Right ventricle myocardium inferior (tissue), 1 donor: ENCODE data around the gene RNF2. TPM values are rescaled to one million over a fixed set of nuclear protein-coding genes. Genes with fewer than 3 reads are reported as not detected.

Source experiments
- ATAC-seq: fragments of 200-7000 bp; cut with Tn5 transposase; one replicate; pipeline ENCODE4 v1.9.1; 2020; ENCODE audit warnings: mild to moderate bottlenecking, moderate library complexity
- DNase-seq: peaks from one replicate; pipeline ENCODE4 v3.0.0; 2021; ENCODE audit errors: missing footprints
- intact Hi-C: fragments of 100-400 bp; cut with DNase I; formaldehyde crosslinking; loops from one replicate; pipeline ENCODE4 v1.11.0; 2022
- total RNA-seq: library from RNA; stranded (reverse); fragmentation: NEBNext Ultra II Directional; extraction: Animal tissue kit (Norgen Biotek cat#: 25700); gene quantifications from one replicate; pipeline ENCODE4 v1.2.1, GENCODE V29; 2021
- donor health status: DM: no; HTN: yes; CAD: no; lungs with severe emphysema.

The RNF2 gene
- total RNA-seq, 1 donor from 2014 or later = 13.3 TPM

GRCh38 chr1:185077374-185077773, 32.0 kb downstream of the RNF2 start:
- intact Hi-C loops = no loop called here
- DNase-seq (no peak), ATAC-seq (no peak)

GRCh38 chr1:185080422-185080821, 35.1 kb downstream of the RNF2 start:
- intact Hi-C loops = no loop called here
- DNase-seq (no peak), ATAC-seq (no peak)

GRCh38 chr1:185083818-185084217, 38.5 kb downstream of the RNF2 start:
- DNase-seq (no peak), ATAC-seq (no peak)
- intact Hi-C loops = no loop called here

GRCh38 chr1:185087101-185087500, 41.7 kb downstream of the RNF2 start:
- intact Hi-C loops = no loop called here
- ATAC-seq (no peak), DNase-seq (no peak)

- intact Hi-C loops = no loop called here
- DNase-seq = no peak
- no peak for ATAC-seq
Observed at GRCh38 chr1:185087746-185088145, 42.4 kb downstream of the RNF2 start.

- no peak for ATAC-seq
- intact Hi-C loops = no loop called here
- DNase-seq = no peak
Observed at GRCh38 chr1:185091480-185091879, 46.1 kb downstream of the RNF2 start.

GRCh38 chr1:185094761-185095160, 49.4 kb downstream of the RNF2 start:
- ATAC-seq (no peak), DNase-seq (no peak)
- intact Hi-C loops = no loop called here

GRCh38 chr1:185096531-185096930, 51.2 kb downstream of the RNF2 start:
- DNase-seq = no peak
- intact Hi-C loops = no loop called here
- no peak for ATAC-seq

- DNase-seq = no peak
Observed at GRCh38 chr1:185104083-185104482, 58.7 kb downstream of the RNF2 start.

GRCh38 chr1:185105121-185105520, 59.8 kb downstream of the RNF2 start:
- intact Hi-C loops = no loop called here
- DNase-seq (no peak), ATAC-seq (no peak)

More at GRCh38 chr1:185104083-185104482, 58.7 kb downstream of the RNF2 start:
- no peak for ATAC-seq
- intact Hi-C loops = no loop called here

- ATAC-seq (no peak), DNase-seq (no peak)
- intact Hi-C loops = no loop called here
Observed at GRCh38 chr1:185108321-185108720, 63.0 kb downstream of the RNF2 start.

- no peak for DNase-seq
- intact Hi-C loops = no loop called here
- ATAC-seq = no peak
Observed at GRCh38 chr1:185110145-185110544, 64.8 kb downstream of the RNF2 start.

- intact Hi-C loops = no loop called here
- ATAC-seq (no peak), DNase-seq (no peak)
Observed at GRCh38 chr1:185111873-185112272, 66.5 kb downstream of the RNF2 start.

GRCh38 chr1:185112356-185112755, 67.0 kb downstream of the RNF2 start:
- no peak for ATAC-seq
- no peak for DNase-seq
- intact Hi-C loops = no loop called here

- intact Hi-C loops = no loop called here
- no peak for DNase-seq
Observed at GRCh38 chr1:185129708-185130107, 84.3 kb downstream of the RNF2 start.

GRCh38 chr1:185132534-185132933, 87.2 kb downstream of the RNF2 start:
- no peak for ATAC-seq
- intact Hi-C loops = no loop called here
- no peak for DNase-seq

More at GRCh38 chr1:185129708-185130107, 84.3 kb downstream of the RNF2 start:
- ATAC-seq = no peak

GRCh38 chr1:185137896-185138545, 92.7 kb downstream of the RNF2 start:
- DNase-seq (no peak), ATAC-seq (no peak)
- intact Hi-C loops = no loop called here

- DNase-seq (no peak), ATAC-seq (no peak)
- intact Hi-C loops = no loop called here
Observed at GRCh38 chr1:185139246-185139645, 93.9 kb downstream of the RNF2 start.

- intact Hi-C loops = no loop called here
- ATAC-seq (no peak), DNase-seq (no peak)
Observed at GRCh38 chr1:185144233-185144632, 98.9 kb downstream of the RNF2 start.

GRCh38 chr1:185151215-185151614, 105.9 kb downstream of the RNF2 start:
- DNase-seq (no peak), ATAC-seq (no peak)
- intact Hi-C loops = loop anchor here (10.0 kb wide), 1 partner anchor 346 kb away; no protein-coding TSS in a partner anchor
